ENCODE data around the gene MDP1.

DNA sequence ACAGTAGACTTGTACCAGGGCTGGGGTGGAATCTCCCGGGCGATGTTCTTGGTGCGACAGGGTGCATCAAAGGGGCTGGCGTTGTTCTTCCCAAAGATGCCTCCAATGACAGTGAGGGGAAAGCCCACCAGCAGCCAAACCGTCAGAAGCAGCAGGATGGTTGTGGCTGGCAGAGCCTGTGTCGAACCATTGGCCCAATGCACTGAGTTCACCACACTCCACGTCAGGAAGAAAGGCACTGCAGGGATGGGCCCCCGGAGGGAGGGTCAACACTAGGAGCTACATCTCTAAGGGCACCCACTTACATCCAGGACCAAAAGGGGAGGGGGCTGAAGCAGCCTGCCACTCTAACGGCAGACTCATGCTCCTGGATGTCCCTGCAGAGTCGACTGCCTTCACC lies 25.4 kb downstream of the MDP1 start:
- TF ChIP-seq CTCF (IDR thresholded peaks at IDR 0.05 in 4 of 5, conservative IDR thresholded peaks at IDR 0.05 in 1 of 5) (no peak), POLR2A (IDR thresholded peaks at IDR 0.05) (no peak)

Measured in gastrocnemius medialis (tissue), 4 donors.